HG02884 (cell line): Measurements from ENCODE around the gene CDK2.

Source experiments
- ATAC-seq: cut with Tn5 transposase; IDR thresholded peaks from one replicate; pipeline ENCODE4 v1.9.1; 2021; ENCODE audit warnings: mild to moderate bottlenecking, moderate library complexity; ENCODE audit not compliant: unreplicated experiment

The CDK2 gene

GRCh38 chr12:56010111-56010570 lies 43.5 kb downstream of the CDK2 start:
- no peak for ATAC-seq

GRCh38 chr12:56011509-56012090 lies 45.0 kb downstream of the CDK2 start:
- ATAC-seq: no peak

GRCh38 chr12:56013482-56013881 lies 46.9 kb downstream of the CDK2 start:
- ATAC-seq: no peak

- ATAC-seq: no peak
These were observed 47.6 kb downstream of the CDK2 start for GRCh38 chr12:56014205-56014604.

GRCh38 chr12:56017181-56017580 lies 50.6 kb downstream of the CDK2 start:
- no peak for ATAC-seq

GRCh38 chr12:56018356-56018755 lies 51.7 kb downstream of the CDK2 start:
- no peak for ATAC-seq

- no peak for ATAC-seq
These were observed 54.0 kb downstream of the CDK2 start, which contains the start of gene IKZF4 for GRCh38 chr12:56020423-56021184. Gene IKZF4 (plus strand): TSS chr12:56021043. CDS start chr12:56021494, 451 bp downstream.

- ATAC-seq: no peak
These were observed 55.4 kb downstream of the CDK2 start for GRCh38 chr12:56021889-56022497.
